A673 (cell line): Measurements from ENCODE around the gene UMAD1. TPM values are rescaled to one million over a fixed set of nuclear protein-coding genes. Genes with fewer than 3 reads are reported as not detected.

ENCODE experiments used
- BruUV-seq: library from RNA; stranded (reverse); fragments of 400-500 nt; replicated peaks from 2 replicates; lab custom pipeline; 2021; lab: Mats Ljungman, UMichigan
- CTCF ChIA-PET: fragments of 300-600 bp; sonication (Branson Sonifier 250); formaldehyde crosslinking; loops from one replicate; lab custom pipeline; 2022; ENCODE audit warnings: antibody characterized with exemption; lab: Charles Lee
- POLR2A ChIA-PET: fragments of 300-600 bp; sonication (Branson Sonifier 250); formaldehyde crosslinking; loops from one replicate; lab custom pipeline; 2022; ENCODE audit warnings: antibody characterized with exemption; ENCODE audit not compliant: low non-redundant PET; lab: Charles Lee
- DNase-seq: peaks from one replicate; pipeline ENCODE4 v3.0.0-alpha.2; 2015; ENCODE audit warnings: low spot score
- H3K27ac ChIP-seq: fragments of 200-600 bp; sonication (generic); 2 replicates; pipeline ENCODE4 v1.5.1; 2016; ENCODE audit warnings: mixed run types, low read depth, mild to moderate bottlenecking, mixed read lengths, antibody characterized with exemption, low read length; ENCODE audit not compliant: poor library complexity, severe bottlenecking
- H3K27me3 ChIP-seq: fragments of 200-600 bp; sonication (generic); replicated peaks from 2 replicates; pipeline ENCODE4 v1.6.1; 2017; ENCODE audit warnings: mixed run types, low read depth, mild to moderate bottlenecking, mixed read lengths, antibody characterized with exemption, low read length; ENCODE audit not compliant: insufficient read depth, poor library complexity
- H3K36me3 ChIP-seq: fragments of 200-600 bp; sonication (generic); 2 replicates; pipeline ENCODE4 v1.6.1; 2016; ENCODE audit warnings: mixed run types, mild to moderate bottlenecking, mixed read lengths, antibody characterized with exemption, low read length; ENCODE audit not compliant: insufficient read depth, poor library complexity, severe bottlenecking
- H3K4me1 ChIP-seq: fragments of 200-600 bp; sonication (generic); 2 replicates; pipeline ENCODE4 v1.6.1; 2017; ENCODE audit warnings: mixed run types, mild to moderate bottlenecking, mixed read lengths, antibody characterized with exemption, low read length; ENCODE audit not compliant: insufficient read depth, poor library complexity, severe bottlenecking
- H3K4me3 ChIP-seq: fragments of 200-600 bp; sonication (generic); 2 replicates; pipeline ENCODE4 v1.5.1; 2016; ENCODE audit warnings: low read depth, mixed run types, mild to moderate bottlenecking, mixed read lengths, low read length; ENCODE audit not compliant: poor library complexity, severe bottlenecking
- H3K9me3 ChIP-seq: fragments of 200-600 bp; sonication (generic); 2 replicates; pipeline ENCODE4 v1.6.1; 2016; ENCODE audit warnings: mixed run types, low read depth, mild to moderate bottlenecking, mixed read lengths, antibody characterized with exemption, low read length; ENCODE audit not compliant: poor library complexity, severe bottlenecking
- CTCF ChIP-seq: fragments of 300-800, 200-600 bp; sonication (generic); conservative IDR thresholded peaks from 2 replicates; pipeline ENCODE4 v1.5.1; 2017; ENCODE audit warnings: low read depth, mild to moderate bottlenecking, antibody characterized with exemption, low read length, moderate library complexity, mixed read lengths
- EZH2 ChIP-seq: fragments of 200-600 bp; sonication (generic); IDR thresholded peaks from 2 replicates; pipeline ENCODE4 v1.6.1; 2017; ENCODE audit warnings: borderline replicate concordance, low read depth, mild to moderate bottlenecking, mixed read lengths, antibody characterized with exemption, low read length; ENCODE audit not compliant: poor library complexity, severe bottlenecking
- intact Hi-C: fragments of 100-400 bp; cut with micrococcal nuclease; formaldehyde crosslinking; loops from one replicate; pipeline ENCODE4 v1.10.0; 2022; ENCODE audit not compliant: unreplicated experiment
- total RNA-seq: library from RNA; stranded (reverse); gene quantifications from 2 replicates; pipeline ENCODE4 v1.2.3, GENCODE V29; 2021

UMAD1 gene
- total RNA-seq, 1 experiment from 2014 or later, result 13.5 TPM

GRCh38 chr7:7912937-7913336 is 272.4 kb downstream of the UMAD1 start:
- intact Hi-C loops, result no loop called here
- no peaks in the 10 kb centered on the region for H3K36me3 ChIP-seq
- H3K27ac ChIP-seq, result no peak overlapping the region
- H3K4me3 ChIP-seq, result no peak overlapping the region
- POLR2A ChIA-PET, result no interaction called here
- DNase-seq, result no peak
- CTCF ChIA-PET, result no interaction called here
- H3K9me3 ChIP-seq, result no peaks in the 10 kb centered on the region
- H3K4me1 ChIP-seq, result no peaks in the 10 kb centered on the region
- TF ChIP-seq CTCF (no peak), EZH2 (no peak)
- H3K27me3 ChIP-seq, result no peaks in the 10 kb centered on the region
- no TSS peak for BruUV-seq

GRCh38 chr7:7913504-7913903 is 273.0 kb downstream of the UMAD1 start:
- Histone ChIP-seq H3K4me1 (no peaks in the 10 kb centered on the region), H3K27ac (no peak overlapping the region), H3K36me3 (no peaks in the 10 kb centered on the region), H3K27me3 (no peaks in the 10 kb centered on the region), H3K9me3 (no peaks in the 10 kb centered on the region), H3K4me3 (no peak overlapping the region)
- intact Hi-C loops, result no loop called here
- DNase-seq, result no peak
- POLR2A ChIA-PET, result no interaction called here
- TF ChIP-seq EZH2 (no peak), CTCF (no peak)
- CTCF ChIA-PET, result no interaction called here
- no TSS peak for BruUV-seq

- ChIA-PET POLR2A (no interaction called here), CTCF (no interaction called here)
- no peak for DNase-seq
- H3K27me3 ChIP-seq, result no peaks in the 10 kb centered on the region
- no peaks in the 10 kb centered on the region for H3K36me3 ChIP-seq
- no peaks in the 10 kb centered on the region for H3K4me1 ChIP-seq
- no peak overlapping the region for H3K4me3 ChIP-seq
- intact Hi-C loops, result no loop called here
- TF ChIP-seq EZH2, result no peak
- no peak for TF ChIP-seq CTCF
- no peak overlapping the region for H3K27ac ChIP-seq
- no peaks in the 10 kb centered on the region for H3K9me3 ChIP-seq
- BruUV-seq, result no TSS peak
Measured at GRCh38 chr7:7914547-7914946, 274.0 kb downstream of the UMAD1 start.
